HG03175 (cell line): ENCODE data around the gene KIAA1614.
A peak's percentile ranks its signal among the peaks of the same experiment; 100 is the strongest.

ENCODE experiments used
- ATAC-seq: cut with Tn5 transposase; IDR thresholded peaks from one replicate; pipeline ENCODE4 v1.9.1; 2021; ENCODE audit warnings: mild to moderate bottlenecking, moderate library complexity; ENCODE audit not compliant: unreplicated experiment

Gene KIAA1614

DNA sequence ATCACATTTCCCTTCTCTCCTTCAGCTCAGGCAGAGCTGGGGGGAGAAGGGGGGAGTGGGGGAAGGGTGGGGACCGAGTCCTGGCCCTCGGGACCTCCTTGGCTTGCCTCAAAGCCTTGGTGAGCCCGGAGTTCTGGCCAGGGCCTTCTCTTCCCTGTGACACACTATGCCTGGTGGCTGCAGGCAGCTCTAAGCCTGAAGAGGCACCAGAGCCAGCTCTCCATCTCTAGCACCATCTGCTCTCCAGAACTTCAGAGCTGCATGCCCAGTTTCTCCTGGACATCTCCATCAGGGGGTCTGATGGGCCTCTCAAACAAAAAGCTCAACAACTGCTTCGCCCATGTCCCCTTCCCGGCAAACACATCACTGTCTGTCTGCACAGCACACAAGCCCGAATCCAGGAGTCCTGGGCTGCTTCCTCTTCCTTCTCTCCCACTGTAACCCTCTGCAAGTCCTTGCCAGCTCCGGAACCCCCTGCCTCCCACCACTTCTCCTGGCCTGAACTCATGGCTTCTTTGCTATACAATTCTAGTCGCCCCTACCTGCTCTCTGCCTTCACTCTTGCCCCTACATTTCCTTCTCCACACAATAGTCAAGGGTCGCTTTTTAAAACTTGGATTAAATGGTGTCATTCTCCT is 26.5 kb downstream of the KIAA1614 start:
- no peak for ATAC-seq

- no peak for ATAC-seq
Measured at GRCh38 chr1:180939711-180940103, 27.0 kb downstream of the KIAA1614 start.

DNA sequence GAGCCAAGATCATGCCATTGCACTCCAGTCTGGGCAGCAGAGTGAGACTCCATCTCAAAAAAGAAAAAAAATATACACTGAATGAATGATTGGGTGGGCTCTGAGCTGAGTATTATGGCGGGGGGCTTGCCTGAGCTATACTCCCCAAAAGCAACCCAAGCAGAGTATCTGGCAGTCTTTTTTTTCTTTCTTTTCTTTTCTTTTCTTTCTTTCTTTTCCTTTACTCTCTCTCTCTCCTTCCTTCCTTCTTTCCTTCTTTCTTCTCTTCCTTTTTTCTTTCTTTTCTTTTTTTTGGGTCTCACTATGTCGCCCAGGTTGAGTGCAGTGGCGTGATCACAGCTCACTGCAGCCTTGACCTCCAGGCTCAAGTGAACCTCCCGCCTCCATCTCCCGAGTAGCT is 27.7 kb downstream of the KIAA1614 start:
- ATAC-seq = no peak

DNA sequence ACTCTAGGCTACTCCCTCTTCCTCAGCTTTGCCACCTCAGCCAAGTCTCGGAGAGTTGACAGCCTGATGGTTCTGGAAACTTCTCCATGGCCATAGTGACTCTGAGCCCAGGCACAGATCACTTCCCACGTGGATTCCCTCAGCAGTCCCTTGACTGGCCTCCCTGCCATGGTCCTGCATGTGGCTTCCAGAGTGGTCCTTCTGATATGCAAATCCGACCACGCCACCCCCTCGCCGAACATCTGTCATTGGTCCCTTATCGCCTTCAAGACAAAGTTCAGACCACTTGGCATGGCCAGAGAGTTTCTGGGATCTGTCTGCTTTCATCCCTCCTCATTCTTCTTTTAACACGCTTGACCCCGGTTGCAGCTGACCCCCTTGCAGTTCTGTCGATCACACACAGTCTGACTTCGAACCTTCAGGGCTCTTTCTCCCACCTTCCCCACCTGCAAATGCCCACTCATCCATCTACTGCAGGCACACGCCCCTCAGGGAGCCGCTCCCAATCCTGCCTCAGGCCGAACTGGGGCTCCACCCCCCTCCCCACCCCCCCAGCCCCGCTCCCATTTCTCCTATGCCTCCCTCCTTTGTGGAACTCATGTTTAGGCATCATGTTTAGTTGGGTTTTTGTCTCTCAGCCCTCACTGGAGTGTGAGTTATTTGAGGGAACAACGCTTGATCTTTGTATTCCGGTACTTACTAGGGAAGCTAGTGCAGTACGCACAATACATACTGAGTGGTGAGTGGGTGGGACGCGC is 29.0 kb downstream of the KIAA1614 start:
- ATAC-seq = no peak

DNA sequence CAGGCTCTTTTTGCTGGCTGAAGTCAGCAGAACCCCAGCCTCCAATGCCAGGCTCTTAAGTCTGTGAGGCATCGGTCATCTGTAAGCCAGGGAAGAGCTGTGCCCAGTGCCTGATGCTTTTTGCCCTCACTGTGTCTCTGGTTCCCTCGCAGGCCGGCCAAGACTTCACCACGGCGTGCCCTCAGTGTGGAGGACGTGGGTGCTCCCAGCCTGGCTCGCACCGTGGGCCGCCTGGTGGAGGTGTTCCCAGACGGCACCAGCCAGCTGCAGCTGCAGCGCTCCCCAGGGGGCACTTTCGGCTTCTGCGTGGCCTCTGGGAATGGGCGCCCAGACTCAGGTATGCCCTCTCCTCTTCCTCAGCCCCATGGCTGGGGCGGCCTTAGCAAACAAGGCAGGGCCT is 32.5 kb downstream of the KIAA1614 start:
- no peak for ATAC-seq

GRCh38 chr1:180945551-180945950 is 32.9 kb downstream of the KIAA1614 start:
- ATAC-seq = no peak

GRCh38 chr1:180946056-180946455 is 33.4 kb downstream of the KIAA1614 start:
- no peak for ATAC-seq

DNA sequence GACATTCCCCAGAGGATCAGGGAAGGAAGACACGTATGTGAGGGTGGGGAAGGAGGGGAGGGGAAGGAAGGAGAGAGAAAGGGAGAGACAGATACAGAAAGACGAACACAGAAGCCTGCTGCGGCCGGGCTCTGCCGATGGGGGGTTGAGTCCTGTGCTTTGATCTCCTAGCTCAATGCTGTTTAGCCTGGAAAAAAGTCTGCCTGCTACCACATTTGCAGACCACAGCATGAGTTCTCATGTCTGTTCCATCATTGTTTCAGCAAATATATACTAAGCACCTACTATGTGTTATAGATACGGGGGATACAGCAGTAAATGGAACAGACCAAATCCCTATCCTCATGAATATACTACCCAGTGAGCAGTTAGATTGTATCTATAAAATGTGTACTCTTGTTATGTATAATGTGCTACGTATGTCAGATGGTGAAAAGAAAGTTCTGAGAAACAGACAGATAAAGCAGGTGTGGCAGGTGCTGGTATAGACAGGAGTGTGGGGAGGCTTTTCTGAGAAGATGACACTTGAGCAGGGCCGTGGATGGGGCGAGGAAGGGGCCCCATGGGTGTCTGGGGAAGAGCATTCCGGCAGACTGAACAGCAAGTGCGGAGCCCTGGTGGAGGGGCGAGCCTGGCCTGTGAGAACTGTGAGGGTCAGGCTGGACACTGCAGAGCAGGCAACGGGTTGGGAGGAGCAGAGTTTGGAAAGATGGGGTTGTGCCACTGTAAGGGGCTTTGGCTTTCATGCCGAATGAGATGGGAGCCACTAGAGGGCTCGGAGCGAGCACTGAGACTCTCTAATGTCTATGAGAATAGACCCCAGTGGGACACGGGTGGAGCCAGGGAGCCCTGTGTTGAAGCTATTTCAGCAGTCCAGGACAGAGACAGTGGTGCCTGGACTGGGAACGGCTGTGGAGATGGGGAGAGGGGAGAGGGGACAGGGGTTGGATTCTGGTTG is 34.1 kb downstream of the KIAA1614 start:
- no peak for ATAC-seq

- no peak for ATAC-seq
Measured at GRCh38 chr1:180947499-180947885, 34.8 kb downstream of the KIAA1614 start.

DNA sequence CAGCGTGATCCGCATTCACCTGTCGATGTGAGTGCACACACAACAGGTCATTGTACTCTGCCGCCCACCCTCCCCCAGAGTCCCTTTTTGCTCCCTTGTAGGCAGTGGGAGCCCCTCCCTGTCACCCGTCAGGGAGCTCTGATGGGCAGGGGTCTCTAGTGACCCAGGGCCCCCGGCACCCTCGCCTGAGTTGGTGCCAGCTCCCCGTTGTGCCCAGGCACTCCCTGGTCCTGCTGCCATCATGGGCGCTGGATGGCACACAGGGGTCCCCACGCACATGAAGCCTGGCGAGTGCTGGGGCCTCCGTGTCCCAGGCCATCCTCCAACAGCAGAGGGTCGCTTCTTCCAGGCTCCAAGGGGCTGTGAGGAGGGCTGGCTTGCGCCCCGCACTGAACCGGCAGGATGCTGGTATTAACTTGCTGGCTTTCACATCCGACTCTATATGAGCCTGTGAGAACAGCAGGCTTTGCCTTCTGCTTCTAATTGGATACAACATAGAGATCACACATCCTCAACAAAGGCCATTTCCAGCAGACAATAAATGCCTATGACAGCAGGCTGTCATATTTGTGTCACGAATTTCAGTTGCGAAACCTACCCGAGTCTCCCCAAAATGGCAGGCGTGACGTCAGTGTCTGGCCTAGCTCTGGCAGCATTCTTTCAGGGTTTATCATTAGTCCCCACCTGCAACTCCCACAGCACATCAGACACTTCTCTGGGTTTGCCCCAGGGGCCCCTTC is 35.4 kb downstream of the KIAA1614 start:
- no peak for ATAC-seq

DNA sequence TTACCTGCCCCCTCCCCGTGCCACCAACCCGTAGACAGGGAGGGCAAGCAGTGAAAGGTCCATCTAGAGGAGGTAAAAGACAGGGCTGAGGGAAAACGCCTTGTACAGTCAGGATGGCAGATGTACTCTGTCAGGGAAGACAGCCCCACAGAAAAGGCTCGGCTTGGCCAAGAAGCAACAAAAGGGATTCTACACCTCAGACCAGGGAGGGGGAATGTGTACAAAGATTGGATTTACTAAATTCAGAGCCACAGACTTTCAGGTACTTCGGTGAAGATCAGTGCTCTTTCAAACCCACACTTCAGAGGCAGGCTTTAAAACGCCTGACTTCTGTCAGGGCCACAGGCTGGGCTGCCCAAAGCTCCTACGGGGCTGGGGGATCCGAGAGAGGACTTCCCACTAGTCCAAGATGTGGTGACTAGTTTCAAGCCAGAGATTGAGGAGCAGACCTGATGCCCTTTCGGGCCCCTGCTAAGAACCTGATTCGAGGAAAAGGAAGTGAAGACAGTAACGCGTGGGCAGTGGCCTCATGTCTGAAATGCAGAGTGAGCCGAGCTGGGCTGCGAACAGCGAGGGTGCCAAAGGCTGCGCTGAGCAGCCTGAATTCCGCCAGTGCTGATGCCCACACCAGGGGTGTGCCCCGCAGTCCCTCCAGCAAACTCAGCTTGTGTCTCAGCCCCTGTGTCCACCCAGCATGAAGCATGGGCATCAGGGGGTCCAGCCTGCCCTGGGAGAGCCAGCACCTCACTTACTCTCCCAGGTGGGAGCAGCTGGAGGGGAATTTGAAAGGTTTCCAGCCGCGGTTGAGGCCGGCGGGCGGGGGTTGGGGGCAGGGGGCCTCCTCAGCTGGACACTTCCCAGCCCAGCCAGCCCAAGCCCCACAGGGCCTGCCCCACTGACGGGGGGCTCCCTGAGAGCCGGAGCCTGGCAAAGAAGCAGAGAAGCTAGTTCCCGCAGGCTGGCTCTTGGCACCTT is 36.2 kb downstream of the KIAA1614 start:
- ATAC-seq = no peak

DNA sequence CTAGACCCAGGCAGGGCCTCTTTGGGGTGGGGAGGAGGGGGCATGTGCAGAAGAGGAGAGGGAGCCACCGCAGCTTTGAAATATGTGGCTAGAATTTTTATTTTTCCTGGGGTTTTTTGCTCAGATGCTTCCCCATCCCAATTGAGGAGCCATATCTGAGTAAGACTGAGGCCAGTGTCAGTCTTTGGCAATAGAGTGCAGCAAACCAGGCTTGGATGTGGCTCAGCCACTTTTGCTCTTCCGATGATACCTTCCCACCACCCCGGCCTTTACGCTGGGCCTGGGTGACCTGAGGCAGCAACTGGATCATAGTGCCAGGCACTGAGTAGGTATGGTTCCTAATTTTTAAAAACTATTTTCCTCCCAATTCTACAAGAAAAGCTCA is 36.9 kb downstream of the KIAA1614 start:
- no peak for ATAC-seq

DNA sequence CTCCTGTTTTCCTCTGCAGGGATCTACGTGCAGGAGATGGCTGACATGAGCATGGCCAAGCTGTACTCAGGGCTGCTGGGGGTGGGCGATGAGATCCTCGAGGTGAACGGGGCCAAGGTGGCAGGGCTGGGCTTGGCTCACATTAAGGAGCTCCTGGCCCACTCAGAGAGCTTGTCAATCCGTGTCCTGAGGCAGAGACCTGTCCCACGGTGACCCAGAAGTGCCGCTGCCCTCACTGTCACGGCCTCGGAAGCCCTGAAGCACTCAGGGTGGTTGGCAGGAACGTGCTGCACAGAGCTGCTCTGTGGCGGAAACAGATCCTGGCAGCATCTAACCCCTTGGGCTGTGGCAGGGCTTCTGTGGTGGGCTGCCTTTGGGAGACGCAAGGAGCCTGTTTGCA is 37.6 kb downstream of the KIAA1614 start:
- ATAC-seq = no peak

DNA sequence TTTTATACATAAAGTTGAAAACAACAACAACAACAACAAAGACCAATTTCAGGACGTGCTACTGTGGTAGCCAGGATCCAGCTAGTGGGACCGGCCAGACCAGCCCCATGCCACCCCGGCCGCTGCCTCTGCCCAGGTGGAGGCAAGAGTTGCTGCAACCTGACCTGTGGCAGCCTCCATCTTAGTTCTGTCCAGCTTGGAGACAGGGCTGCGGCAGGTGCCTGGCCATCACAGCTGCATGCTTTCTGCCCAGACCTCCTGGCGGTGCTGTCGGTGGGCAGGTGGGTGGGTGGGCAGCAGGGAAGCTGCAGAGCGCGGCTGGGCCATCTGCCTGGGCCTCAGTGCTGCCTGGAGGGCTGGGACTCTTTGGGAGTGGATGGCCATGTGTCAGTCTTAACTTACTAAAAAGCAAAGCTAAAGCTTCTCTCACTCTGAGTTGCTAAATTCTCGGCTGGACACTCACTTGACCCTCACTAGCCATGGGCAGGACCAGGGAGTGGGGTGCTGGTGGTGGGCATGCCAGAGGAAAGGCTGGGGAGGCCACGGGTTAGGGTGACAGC is 38.6 kb downstream of the KIAA1614 start:
- ATAC-seq = no peak

DNA sequence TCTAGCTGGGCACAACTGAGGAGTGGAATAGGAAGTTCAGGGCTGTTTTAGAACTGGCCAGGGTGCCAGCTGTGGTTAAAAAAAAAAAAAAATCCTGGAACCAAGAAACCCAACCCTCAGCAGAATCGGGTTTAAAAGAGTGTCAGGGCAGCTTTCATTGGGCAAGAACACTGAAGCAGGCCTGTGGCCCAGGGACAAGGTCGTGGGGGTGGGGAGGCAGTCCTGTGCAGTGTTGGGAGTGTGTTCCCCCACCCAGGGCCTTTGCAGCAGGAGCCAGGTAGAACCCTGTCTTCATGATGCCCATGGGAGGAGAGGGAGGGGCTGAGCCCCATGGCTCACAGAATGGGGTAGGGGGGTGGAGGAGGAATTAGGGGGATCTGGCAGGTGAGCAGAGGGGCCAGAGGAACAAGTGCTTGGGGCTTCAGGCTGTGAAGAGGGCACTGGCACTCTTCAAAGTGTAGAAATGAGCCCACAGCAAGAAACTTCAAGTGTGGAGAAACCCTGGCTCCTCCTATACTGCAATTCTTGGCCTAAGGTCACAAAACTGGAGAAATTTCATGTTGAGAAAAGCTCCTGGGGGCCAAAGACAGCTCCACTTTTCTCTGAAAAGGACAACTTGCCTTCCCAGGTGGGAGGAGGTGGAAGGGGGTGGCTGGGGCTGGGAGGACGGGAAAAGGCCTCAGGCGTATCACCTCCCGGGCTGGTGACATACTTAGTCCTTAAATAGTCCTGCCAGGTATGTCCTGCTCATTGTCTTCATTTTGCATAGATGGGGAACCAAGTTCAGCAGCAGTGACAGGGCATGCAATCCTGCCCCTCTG is 39.3 kb downstream of the KIAA1614 start:
- no peak for ATAC-seq

GRCh38 chr1:180952657-180953013 is 39.9 kb downstream of the KIAA1614 start:
- no peak for ATAC-seq

DNA sequence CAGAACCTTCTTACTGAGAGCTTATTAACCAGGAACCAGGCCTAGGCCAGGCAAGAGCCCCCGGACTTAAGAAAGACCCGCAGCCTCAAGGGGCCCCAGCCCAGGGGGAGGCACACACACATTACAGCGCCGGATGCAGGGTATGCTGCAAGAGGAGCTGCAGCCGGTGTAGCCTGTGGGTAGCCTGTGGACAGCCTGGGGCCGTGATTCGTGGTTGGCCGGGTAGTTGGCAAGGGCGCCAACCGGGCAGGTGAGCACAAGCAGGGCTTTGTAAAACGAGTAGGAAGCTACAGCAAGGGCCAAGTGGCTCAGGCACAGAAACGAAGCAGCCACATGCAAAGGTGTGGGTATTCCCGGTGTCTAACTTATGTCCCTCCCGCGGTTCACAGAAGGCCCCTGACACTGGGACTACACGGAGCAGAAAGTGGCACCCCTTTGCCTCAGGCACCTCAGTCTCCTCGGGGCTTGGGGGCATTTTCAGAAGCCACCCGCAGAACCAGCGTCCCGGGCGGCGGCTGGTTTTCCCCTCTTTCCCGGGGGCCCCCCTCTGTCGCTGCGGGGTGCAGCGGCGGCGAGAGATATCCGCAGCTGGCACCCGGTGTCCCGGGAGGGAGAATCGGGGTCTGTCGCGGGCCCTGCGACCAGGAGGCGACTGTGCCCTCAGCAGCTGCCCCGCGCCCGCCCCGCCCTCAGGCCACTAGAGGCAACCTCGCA is 40.8 kb downstream of the KIAA1614 start:
- ATAC-seq = peak; percentile 47
